GM23248 (cell line): ENCODE results near the gene NOS1. TPM values are rescaled to one million over a fixed set of nuclear protein-coding genes. Genes with fewer than 3 reads are reported as not detected.

ENCODE experiments used
- DNase-seq: peaks from one replicate; pipeline ENCODE4 v3.0.0-alpha.2; 2015
- H2AFZ ChIP-seq: fragments of 200-600 bp; sonication (generic); 2 replicates; pipeline ENCODE4 v1.6.1; 2016; ENCODE audit warnings: antibody characterized with exemption
- H3F3A ChIP-seq: fragments of 200-600 bp; sonication (generic); 2 replicates; pipeline ENCODE4 v1.6.1; 2016; ENCODE audit warnings: mild to moderate bottlenecking, antibody characterized with exemption, mixed run types; ENCODE audit not compliant: insufficient read depth
- H3K27ac ChIP-seq: fragments of 200-600 bp; sonication (generic); 2 replicates; pipeline ENCODE4 v1.5.1; 2016; ENCODE audit warnings: mild to moderate bottlenecking
- H3K27me3 ChIP-seq: fragments of 200-600 bp; sonication (generic); replicated peaks from 2 replicates; pipeline ENCODE4 v1.6.1; 2016; ENCODE audit warnings: mild to moderate bottlenecking; ENCODE audit not compliant: insufficient read depth
- H3K36me3 ChIP-seq: fragments of 200-600 bp; sonication (generic); 2 replicates; pipeline ENCODE4 v1.6.1; 2016; ENCODE audit warnings: low read depth, mild to moderate bottlenecking
- H3K4me1 ChIP-seq: fragments of 200-600 bp; sonication (generic); 2 replicates; pipeline ENCODE4 v1.6.1; 2016; ENCODE audit warnings: mild to moderate bottlenecking; ENCODE audit not compliant: insufficient read depth
- H3K4me2 ChIP-seq: fragments of 200-600 bp; sonication (generic); one replicate; pipeline ENCODE4 v1.6.1; 2016; ENCODE audit warnings: mild to moderate bottlenecking; ENCODE audit not compliant: unreplicated experiment
- H3K4me3 ChIP-seq: fragments of 200-600 bp; sonication (generic); 2 replicates; pipeline ENCODE4 v1.5.1; 2016; ENCODE audit warnings: mild to moderate bottlenecking
- H3K79me2 ChIP-seq: fragments of 200-600 bp; sonication (generic); 2 replicates; pipeline ENCODE4 v1.6.1; 2016; ENCODE audit warnings: mild to moderate bottlenecking; ENCODE audit not compliant: insufficient read depth
- H3K9ac ChIP-seq: fragments of 200-600 bp; sonication (generic); 2 replicates; pipeline ENCODE4 v1.6.1; 2016; ENCODE audit warnings: mild to moderate bottlenecking
- H3K9me2 ChIP-seq: fragments of 200-600 bp; sonication (generic); 2 replicates; pipeline ENCODE4 v1.6.1; 2016; ENCODE audit warnings: mixed run types, mild to moderate bottlenecking, moderate library complexity; ENCODE audit not compliant: insufficient read depth
- H3K9me3 ChIP-seq: fragments of 200-600 bp; sonication (generic); one replicate; pipeline ENCODE4 v1.6.1; 2017; ENCODE audit warnings: low read depth
- H4K20me1 ChIP-seq: fragments of 200-600 bp; sonication (generic); 2 replicates; pipeline ENCODE4 v1.6.0; 2016; ENCODE audit not compliant: insufficient read depth
- EZH2 ChIP-seq: fragments of 200-600 bp; sonication (generic); IDR thresholded peaks from 2 replicates; pipeline ENCODE4 v1.6.1; 2018; ENCODE audit warnings: antibody characterized with exemption, mild to moderate bottlenecking; ENCODE audit not compliant: insufficient read depth, poor library complexity, severe bottlenecking
- EZH2phosphoT487 ChIP-seq: fragments of 200-600 bp; sonication (generic); IDR thresholded peaks from 2 replicates; pipeline ENCODE4 v1.6.1; 2018; ENCODE audit warnings: antibody characterized with exemption, moderate library complexity, mild to moderate bottlenecking, low read depth; ENCODE audit not compliant: insufficient read depth
- WGBS, 2 experiments: methylation state at CpG; one replicate each; pipeline ENCODE4 v1.1.6; 2015 to 2017; ENCODE audit warnings: low lambda C conversion rate in 2 of 2, low coverage in 1 of 2; ENCODE audit errors: missing lambda C conversion rate in 2 of 2; 5-methylcytosine and 5-hydroxymethylcytosine counted together
- in situ Hi-C: fragments of 300-500 bp; cut with MboI; formaldehyde crosslinking; loops from 2 replicates; pipeline ENCODE4 v1.15.0; 2020
- polyA plus RNA-seq: library from polyadenylated mRNA; unstranded; fragments of >200 nt; fragmentation: Nextera tagmentation; extraction: Ambion mirVana; gene quantifications from 2 replicates; pipeline ENCODE4 v1.2.1, GENCODE V29; 2016
- total RNA-seq: library from RNA; depleted of rRNA; stranded (reverse); fragments of >200 nt; shearing (Covaris generic); gene quantifications from 2 replicates; pipeline ENCODE4 v1.2.3, GENCODE V29; 2014

The NOS1 gene
- total and polyA plus RNA-seq, 2 experiments from 2014 or later = not detected

GRCh38 chr12:117171499-117172162, 189.8 kb downstream of the NOS1 start:
- Histone ChIP-seq H3K4me1 (no peaks in the 10 kb centered on the region), H4K20me1 (no peaks in the 10 kb centered on the region), H3F3A (no peaks in the 10 kb centered on the region), H3K9me3 (no peaks in the 10 kb centered on the region), H2AFZ (no peak overlapping the region), H3K79me2 (no peaks in the 10 kb centered on the region), H3K27me3 (no peaks in the 10 kb centered on the region), H3K9me2 (no peaks in the 10 kb centered on the region), H3K4me2 (no peak overlapping the region), H3K4me3 (no peak overlapping the region), H3K27ac (no peak overlapping the region), H3K9ac (no peak overlapping the region), H3K36me3 (peaks cover 55% of the 10 kb centered on the region; the same call in 1 of the 2 replicates)
- DNase-seq = no peak
- 94 to 100% methylated on average over 2 of the region's 2 CpGs for WGBS, 2 experiments
- in situ Hi-C loops = no loop called here
- TF ChIP-seq EZH2 (no peak), EZH2phosphoT487 (no peak)

GRCh38 chr12:117169548-117169947, 191.9 kb downstream of the NOS1 start:
- in situ Hi-C loops = no loop called here
- Histone ChIP-seq H3K36me3 (peaks cover 46% of the 10 kb centered on the region; the same call in 1 of the 2 replicates), H4K20me1 (no peaks in the 10 kb centered on the region)

GRCh38 chr12:117168976-117169375, 192.4 kb downstream of the NOS1 start:
- Histone ChIP-seq H4K20me1 (no peaks in the 10 kb centered on the region), H3F3A (no peaks in the 10 kb centered on the region), H3K4me1 (no peaks in the 10 kb centered on the region), H3K9ac (no peak overlapping the region), H3K36me3 (peaks cover 47% of the 10 kb centered on the region; the same call in 1 of the 2 replicates), H3K9me2 (no peaks in the 10 kb centered on the region), H3K4me2 (no peak overlapping the region), H3K27ac (no peak overlapping the region), H3K79me2 (no peaks in the 10 kb centered on the region), H2AFZ (no peak overlapping the region), H3K4me3 (no peak overlapping the region), H3K27me3 (no peaks in the 10 kb centered on the region), H3K9me3 (no peaks in the 10 kb centered on the region)
- TF ChIP-seq EZH2 = no peak
- TF ChIP-seq EZH2phosphoT487 = no peak
- in situ Hi-C loops = no loop called here
- 100% methylated on average over 3 of the region's 3 CpGs for WGBS, 2 experiments
- no peak for DNase-seq

More at GRCh38 chr12:117169548-117169947, 191.9 kb downstream of the NOS1 start:
- no peaks in the 10 kb centered on the region for H3K27me3 ChIP-seq
- H3K4me2 ChIP-seq = no peak overlapping the region
- no peak overlapping the region for H3K9ac ChIP-seq
- DNase-seq = no peak
- no peak overlapping the region for H3K4me3 ChIP-seq
- H3F3A ChIP-seq = no peaks in the 10 kb centered on the region
- no peak overlapping the region for H2AFZ ChIP-seq
- WGBS, 2 experiments = 99 to 100% methylated on average over 3 of the region's 3 CpGs
- no peaks in the 10 kb centered on the region for H3K9me3 ChIP-seq
- H3K4me1 ChIP-seq = no peaks in the 10 kb centered on the region
- TF ChIP-seq EZH2phosphoT487 = no peak
- TF ChIP-seq EZH2 = no peak
- no peaks in the 10 kb centered on the region for H3K79me2 ChIP-seq
- no peaks in the 10 kb centered on the region for H3K9me2 ChIP-seq
- H3K27ac ChIP-seq = no peak overlapping the region

- no peaks in the 10 kb centered on the region for H3K79me2 ChIP-seq
- no peaks in the 10 kb centered on the region for H3K27me3 ChIP-seq
- DNase-seq = no peak
- no peaks in the 10 kb centered on the region for H3F3A ChIP-seq
- 96 to 98% methylated on average over 4 of the region's 4 CpGs for WGBS, 2 experiments
- H3K9me2 ChIP-seq = no peaks in the 10 kb centered on the region
- H3K4me2 ChIP-seq = no peak overlapping the region
- H3K36me3 ChIP-seq = peaks cover 48% of the 10 kb centered on the region; the same call in 1 of the 2 replicates
- no peaks in the 10 kb centered on the region for H3K9me3 ChIP-seq
- no peak overlapping the region for H3K27ac ChIP-seq
- no peak overlapping the region for H2AFZ ChIP-seq
- H4K20me1 ChIP-seq = no peaks in the 10 kb centered on the region
- in situ Hi-C loops = no loop called here
- no peak overlapping the region for H3K4me3 ChIP-seq
- TF ChIP-seq EZH2 (no peak), EZH2phosphoT487 (no peak)
- H3K4me1 ChIP-seq = no peaks in the 10 kb centered on the region
- no peak overlapping the region for H3K9ac ChIP-seq
These were observed 193.7 kb downstream of the NOS1 start for GRCh38 chr12:117167769-117168168.
